HPDE6-E6E7 (cell line): Measurements from ENCODE around the gene TTC7B.
"Not testable (repeated sequence)": the region's sequence is repeated elsewhere in the genome, so short reads cannot be mapped to it uniquely, and the experiment has no call there.

ENCODE experiments used
- DNase-seq: peaks from one replicate; pipeline ENCODE4 v3.0.0; 2011; ENCODE audit warnings: missing footprints; ENCODE audit errors: extremely low spot score

The TTC7B gene

GRCh38 chr14:90530523-90530922 lies 285.7 kb downstream of the TTC7B start:
- DNase-seq: no peak

GRCh38 chr14:90527978-90528377 lies 288.3 kb downstream of the TTC7B start:
- no peak for DNase-seq

GRCh38 chr14:90526536-90526935 lies 289.7 kb downstream of the TTC7B start:
- DNase-seq: not testable (repeated sequence)

- DNase-seq: not testable (repeated sequence)
These were observed 290.7 kb downstream of the TTC7B start for GRCh38 chr14:90525353-90526028.

- no peak for DNase-seq
These were observed 292.0 kb downstream of the TTC7B start for GRCh38 chr14:90523961-90524875.

- no peak for DNase-seq
These were observed 292.7 kb downstream of the TTC7B start for GRCh38 chr14:90523544-90523943.

- no peak for DNase-seq
These were observed 293.5 kb downstream of the TTC7B start for GRCh38 chr14:90522571-90523191.

GRCh38 chr14:90521930-90522483 lies 294.2 kb downstream of the TTC7B start:
- DNase-seq: no peak

- DNase-seq: no peak
These were observed 294.9 kb downstream of the TTC7B start for GRCh38 chr14:90521084-90521929.

- DNase-seq: no peak
These were observed 295.9 kb downstream of the TTC7B start for GRCh38 chr14:90520326-90520725.

- no peak for DNase-seq
These were observed 296.8 kb downstream of the TTC7B start for GRCh38 chr14:90519262-90519920.

GRCh38 chr14:90518941-90519256 lies 297.3 kb downstream of the TTC7B start:
- DNase-seq: no peak

- DNase-seq: no peak
These were observed 297.9 kb downstream of the TTC7B start for GRCh38 chr14:90518069-90518940.

GRCh38 chr14:90517076-90517841 lies 299.0 kb downstream of the TTC7B start:
- DNase-seq: no peak

GRCh38 chr14:90514566-90514965 lies 301.7 kb downstream of the TTC7B start:
- no peak for DNase-seq

GRCh38 chr14:90514015-90514398 lies 302.2 kb downstream of the TTC7B start:
- DNase-seq: no peak

GRCh38 chr14:90513161-90514014 lies 302.8 kb downstream of the TTC7B start:
- DNase-seq: no peak

GRCh38 chr14:90512329-90512991 lies 303.8 kb downstream of the TTC7B start:
- no peak for DNase-seq
